C4-2B (cell line): ENCODE results near the gene PRKAG2.

ENCODE experiments used
- CTCF ChIP-seq: fragments of 450-650 bp; conservative IDR thresholded peaks from 2 replicates; pipeline ENCODE4 v1.5.1; 2017; ENCODE audit warnings: mild to moderate bottlenecking
- ZFX ChIP-seq: fragments of 450-650 bp; IDR thresholded peaks from 2 replicates; pipeline ENCODE4 v1.6.1; 2017

GRCh38 chr7:151728286-151728660 is 148.6 kb downstream of the PRKAG2 start:
- no peak for TF ChIP-seq CTCF
- no peak for TF ChIP-seq ZFX
